ENCODE data around the gene SCAMP4.
A peak's percentile ranks its signal among the peaks of the same experiment; 100 is the strongest.

Gene SCAMP4

GRCh38 chr19:1942934-1943555, 37.8 kb downstream of the SCAMP4 start:
- DNase-seq = peak; percentile 71

DNA sequence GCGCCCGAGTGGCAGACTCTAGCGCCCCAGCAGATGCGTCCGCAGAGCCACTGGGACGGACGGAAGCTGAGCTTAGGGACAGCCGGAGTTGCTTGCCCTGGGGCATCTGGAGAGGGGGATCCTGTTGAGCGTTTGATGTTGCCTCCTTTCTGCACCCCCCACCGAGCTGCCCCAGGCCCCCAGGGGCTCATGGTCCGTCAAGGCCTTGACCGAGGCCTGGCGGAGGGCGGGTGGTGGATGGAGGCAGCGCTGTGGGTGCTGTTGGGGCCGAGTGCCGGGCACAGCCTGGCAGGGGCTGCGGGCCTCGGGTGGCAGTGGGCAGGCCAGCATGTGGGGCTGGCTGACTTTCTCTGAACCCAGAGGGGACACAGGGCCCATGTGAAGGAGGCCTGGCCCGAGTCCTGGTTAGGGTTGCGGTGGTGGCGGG, 38.5 kb downstream of the SCAMP4 start:
- no peak for DNase-seq

- DNase-seq = no peak
These were observed 39.1 kb downstream of the SCAMP4 start for GRCh38 chr19:1944088-1944915.

GRCh38 chr19:1944916-1945561, 39.8 kb downstream of the SCAMP4 start:
- no peak for DNase-seq

GRCh38 chr19:1945899-1946298, 40.7 kb downstream of the SCAMP4 start:
- no peak for DNase-seq

GRCh38 chr19:1947651-1948209, 42.5 kb downstream of the SCAMP4 start:
- DNase-seq = no peak

DNA sequence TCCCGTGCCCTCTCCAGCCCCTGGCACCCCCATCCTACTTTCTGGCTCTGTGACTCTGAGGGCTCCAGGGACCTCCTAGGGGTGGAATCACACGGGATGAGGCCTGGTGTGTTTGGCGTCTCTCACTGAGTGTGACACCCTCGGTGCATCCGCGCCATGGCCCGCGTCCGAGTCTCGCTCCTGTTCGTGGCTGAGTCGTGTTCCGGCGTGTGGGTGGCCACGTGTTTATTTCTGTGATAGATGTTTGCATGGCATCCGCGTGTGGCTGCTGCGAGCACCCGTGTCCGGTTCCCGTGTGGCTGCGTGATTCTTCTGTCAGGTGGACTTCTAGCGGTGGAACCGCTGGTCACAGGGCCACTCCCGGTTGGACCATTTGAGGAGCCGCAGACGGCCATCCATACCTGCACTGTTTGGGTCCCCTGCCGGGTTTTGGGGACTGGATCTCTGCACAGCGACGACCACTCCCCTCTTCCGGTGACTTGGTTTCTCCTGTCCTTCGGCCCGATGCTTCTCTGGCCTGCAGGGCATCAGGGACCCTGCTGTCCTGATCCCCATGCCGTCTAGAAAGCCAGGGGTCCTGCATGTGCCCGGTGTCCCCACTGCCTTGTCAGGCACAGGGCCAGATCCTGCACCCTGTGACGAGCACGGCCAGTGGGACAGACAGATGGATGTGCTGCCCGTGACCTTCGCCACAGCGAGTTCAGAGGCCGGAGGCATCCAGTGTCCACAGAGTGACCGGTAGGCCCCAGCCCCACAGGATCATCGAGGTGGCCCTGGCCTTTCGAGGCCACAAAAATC, 44.3 kb downstream of the SCAMP4 start:
- no peak for DNase-seq

DNA sequence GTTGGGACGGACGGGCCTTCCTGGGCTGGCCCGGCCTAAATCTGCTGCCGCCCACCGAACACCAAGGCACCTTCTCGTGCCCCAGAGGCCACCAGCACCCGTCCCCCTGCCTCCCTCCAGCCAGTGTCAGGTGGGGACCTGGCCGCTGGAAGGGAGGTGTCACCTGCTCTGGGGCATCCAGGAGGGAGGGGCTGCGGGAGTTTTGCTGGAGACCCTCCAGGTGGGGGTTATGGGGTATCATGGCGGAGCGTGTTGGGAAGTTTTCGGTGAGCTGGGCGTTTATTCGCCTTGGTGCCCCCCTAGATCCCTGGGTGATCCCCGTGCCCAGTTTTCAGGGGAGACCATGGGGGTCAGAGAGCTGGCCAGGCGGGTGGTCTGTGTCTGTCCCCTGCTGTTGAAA, 45.4 kb downstream of the SCAMP4 start:
- DNase-seq = no peak

GRCh38 chr19:1952635-1953034, 47.4 kb downstream of the SCAMP4 start:
- DNase-seq = no peak

DNA sequence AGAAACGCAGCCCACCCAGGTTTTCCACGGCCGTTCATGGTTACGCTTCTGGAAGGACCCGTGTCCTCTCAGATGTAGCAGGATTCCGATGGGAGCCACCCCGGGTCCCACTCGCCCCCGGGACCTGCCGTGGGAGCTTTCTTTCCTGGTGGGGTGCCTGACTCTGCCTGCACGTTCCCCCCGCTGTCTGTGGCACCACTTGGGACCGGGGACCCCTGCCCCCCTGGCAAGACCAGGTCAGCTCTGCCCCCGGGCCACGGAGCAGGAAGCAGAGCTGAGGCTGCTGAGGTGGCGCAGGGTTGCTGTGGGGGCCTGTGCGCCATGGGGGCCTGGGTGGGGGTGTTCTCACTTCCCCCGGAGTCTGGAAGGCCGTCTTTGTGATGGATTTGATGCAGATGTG, 47.8 kb downstream of the SCAMP4 start:
- no peak for DNase-seq

DNA sequence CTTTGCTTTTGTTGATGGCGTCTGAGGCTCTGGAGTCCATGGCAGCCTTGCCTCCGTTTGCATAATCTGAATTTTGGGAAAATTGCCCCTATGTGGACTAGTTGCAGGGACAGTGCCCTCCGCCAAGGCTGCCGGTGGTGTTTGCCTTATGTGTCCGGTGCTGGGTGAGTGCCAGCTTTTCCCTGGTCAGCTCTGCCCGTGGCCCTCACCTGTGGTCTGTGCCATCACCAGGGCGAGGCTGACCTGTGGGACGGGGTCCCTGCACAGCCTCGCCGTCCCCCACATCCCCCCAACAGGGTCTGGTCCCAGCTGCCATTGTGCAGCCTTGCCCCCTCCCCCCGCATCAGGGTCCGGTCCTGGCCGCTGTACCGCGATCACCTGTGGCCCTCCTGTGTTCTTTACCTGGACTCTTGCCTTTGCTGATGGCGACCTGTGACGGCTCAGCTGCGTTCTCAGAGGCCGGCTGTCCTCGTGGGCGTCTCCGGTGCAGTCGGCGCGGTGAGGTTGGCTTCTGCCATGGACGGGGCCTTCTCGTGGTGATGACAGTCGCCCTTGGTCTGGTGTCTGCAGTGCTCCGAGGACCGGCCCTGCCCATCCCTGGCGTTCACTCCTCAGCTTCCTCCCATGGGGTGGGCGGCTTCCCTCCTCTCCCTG, 48.4 kb downstream of the SCAMP4 start:
- no peak for DNase-seq

DNA sequence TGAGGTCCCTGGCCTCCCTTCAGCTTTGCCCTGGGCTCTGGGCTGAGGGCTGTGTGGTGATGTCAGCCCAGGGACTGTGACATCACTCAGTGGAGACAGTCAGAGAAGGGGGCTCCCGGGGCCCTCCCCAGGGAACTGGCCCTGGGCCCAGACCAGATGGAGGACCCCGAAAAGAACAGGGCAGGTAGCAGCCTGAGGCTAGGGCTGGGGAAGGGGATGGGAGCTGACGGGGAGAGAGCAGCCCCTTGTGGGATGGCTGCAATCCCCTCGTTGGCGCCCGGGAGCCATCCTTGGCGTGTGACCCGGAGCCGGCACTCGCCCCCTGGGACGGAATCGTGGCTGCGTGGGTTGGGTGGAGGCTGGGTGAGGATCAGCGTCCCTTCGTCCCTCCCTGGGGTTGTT, 49.3 kb downstream of the SCAMP4 start:
- DNase-seq = no peak

DNA sequence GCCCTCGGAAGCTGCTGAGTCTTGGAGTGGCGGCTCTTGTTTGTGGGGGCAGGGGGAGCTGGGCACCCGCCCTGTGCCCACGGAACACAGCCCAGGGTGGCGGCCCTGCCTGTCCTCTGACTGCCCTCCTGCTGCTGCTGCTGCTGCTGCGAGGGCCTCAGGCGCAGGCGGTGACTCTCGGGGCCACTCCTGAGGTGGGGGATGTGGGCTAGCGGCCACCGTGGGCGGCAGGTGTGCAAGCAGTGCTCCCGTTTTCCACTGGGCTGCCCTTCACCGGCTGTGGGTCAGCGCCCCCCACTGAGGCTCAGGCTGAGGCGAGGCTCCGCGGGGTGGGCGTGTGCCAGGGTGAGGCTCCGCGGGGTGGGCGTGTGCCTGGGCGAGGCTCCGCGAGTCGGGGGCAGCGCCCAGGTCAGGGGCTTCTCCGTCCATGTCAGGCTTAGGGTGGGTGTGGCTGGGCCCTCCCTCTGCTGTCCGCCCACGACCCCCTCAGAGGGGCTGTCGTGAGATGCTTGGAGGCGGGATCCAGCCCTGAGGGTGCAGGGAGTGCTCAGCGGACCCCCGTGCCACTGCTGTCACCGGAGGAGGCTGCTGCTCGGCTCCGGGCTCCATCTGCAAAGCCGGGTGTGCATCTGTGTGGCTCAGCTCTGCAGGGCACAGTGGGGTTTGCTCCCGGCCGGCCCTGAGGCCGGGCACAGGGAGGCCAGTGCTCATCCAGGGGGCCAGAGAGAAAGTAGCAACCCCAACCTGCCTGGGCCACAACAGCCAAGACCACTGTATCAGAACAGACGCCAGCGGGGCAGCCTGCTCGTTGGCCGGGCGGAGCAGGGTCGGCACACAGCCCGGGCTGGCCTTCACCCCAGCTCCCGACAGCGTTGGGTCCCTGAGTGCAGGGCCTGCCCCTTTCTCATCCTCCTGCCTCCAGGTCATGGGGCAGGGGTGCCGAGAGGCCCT, 50.2 kb downstream of the SCAMP4 start:
- no peak for DNase-seq

- DNase-seq = no peak
These were observed 50.9 kb downstream of the SCAMP4 start for GRCh38 chr19:1956122-1956494.

- no peak for DNase-seq
These were observed 51.8 kb downstream of the SCAMP4 start for GRCh38 chr19:1956868-1957492.

- no peak for DNase-seq
These were observed 52.5 kb downstream of the SCAMP4 start for GRCh38 chr19:1957562-1958248.

- DNase-seq = no peak
These were observed 54.9 kb downstream of the SCAMP4 start for GRCh38 chr19:1959928-1960589.

DNA sequence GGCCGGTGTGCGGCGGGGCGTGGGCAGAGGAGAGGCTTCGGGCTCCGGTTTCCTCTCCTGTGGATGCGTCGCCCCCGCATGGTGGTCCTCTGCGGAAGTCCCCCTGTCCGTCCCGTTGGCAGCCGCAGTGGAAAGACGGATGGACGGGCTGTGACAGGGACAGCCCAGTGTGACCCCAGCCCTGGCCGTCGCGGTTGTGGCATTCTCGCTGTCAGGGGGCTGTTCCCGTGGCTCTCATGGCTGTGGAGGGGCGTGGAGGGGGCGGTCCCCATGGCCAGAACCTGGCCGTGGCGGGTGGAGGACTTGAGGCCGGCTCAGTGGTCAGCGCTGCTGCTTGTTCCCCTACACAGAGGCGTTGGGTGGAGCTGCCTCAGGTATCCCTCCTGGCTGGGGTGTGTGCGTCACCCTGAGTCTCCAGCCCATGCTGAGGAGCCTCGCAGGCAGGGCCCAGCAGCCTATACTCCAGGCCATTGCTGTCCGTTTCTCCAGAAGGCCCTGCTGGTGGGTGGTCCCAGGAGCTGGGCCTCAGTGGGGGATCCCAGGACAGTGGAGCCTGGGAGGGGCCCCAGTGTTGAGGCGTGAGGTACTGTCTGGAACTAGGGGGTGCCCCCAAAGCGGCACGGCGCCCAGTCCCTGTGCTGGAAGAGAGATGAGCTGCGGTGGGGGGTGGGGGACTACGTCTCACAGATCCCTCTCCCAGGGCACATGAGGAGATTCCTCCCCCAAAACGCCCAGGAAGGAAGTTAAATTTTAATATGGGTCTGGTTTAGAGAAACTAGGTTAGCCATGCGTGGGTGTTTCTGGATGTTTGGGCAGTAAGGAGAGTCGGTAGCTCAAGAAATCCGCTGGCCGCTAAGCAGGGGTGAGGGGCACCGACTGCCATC, 56.0 kb downstream of the SCAMP4 start:
- no peak for DNase-seq

All from activated CD8-positive, alpha-beta memory T cell treated with anti-CD3 and anti-CD28 coated beads, Interleukin-2, amount 50 U/mL, for 48 hours (primary cell).